ENCODE results near the gene RNF31. TPM values are rescaled to one million over a fixed set of nuclear protein-coding genes. Genes with fewer than 3 reads are reported as not detected.

RNF31 gene
- total and polyA plus RNA-seq, 2 of the 13 experiments (the other 11 are each of a cell fraction or from before 2014, with no cell fraction given) = 48.2 to 86.8 TPM

DNA sequence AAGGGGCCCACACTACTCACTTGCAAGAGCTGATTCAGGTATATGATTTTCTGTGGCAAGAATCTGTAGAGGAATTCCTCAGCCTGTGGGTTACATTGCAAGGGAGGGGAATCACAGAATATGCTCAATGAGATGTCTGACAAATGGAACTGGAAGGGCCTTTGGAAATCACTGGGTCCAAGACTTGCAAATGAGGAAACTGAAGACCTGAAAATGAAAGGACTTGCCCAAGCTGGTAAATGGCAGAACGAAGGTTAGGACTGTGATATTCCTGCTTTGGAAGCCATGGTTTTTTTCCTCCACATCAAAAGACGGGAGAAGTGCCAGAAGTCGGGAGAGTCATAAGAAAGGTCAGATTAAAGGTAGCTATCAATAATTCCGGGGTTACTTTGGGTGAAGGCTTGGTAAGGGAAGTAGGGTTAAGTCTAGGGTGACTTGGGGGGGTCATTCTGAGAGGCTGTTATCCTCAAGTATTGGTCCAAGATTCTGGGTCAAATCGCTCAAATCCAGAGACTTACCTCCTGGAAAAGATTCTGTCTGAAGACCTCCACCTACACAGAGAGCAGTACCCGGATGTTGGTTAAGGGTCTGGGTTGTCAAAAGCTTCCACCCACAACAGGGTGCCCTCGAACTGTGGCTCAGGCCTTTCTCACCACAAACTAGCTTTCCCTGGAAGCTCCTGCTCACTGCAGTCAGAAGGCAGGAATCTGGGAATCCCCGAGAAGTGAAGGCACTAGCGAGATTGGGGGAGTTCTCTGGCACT, 1.4 kb upstream of the RNF31 start (continued):
- TF ChIP-seq, protein P1, sequence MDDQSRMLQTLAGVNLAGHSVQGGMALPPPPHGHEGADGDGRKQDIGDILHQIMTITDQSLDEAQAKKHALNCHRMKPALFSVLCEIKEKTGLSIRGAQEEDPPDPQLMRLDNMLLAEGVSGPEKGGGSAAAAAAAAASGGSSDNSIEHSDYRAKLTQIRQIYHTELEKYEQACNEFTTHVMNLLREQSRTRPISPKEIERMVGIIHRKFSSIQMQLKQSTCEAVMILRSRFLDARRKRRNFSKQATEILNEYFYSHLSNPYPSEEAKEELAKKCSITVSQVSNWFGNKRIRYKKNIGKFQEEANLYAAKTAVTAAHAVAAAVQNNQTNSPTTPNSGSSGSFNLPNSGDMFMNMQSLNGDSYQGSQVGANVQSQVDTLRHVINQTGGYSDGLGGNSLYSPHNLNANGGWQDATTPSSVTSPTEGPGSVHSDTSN (CRISPR knock-in tag; IDR thresholded peaks at IDR 0.05; ENCODE audit: borderline replicate concordance) = no peak
- TF ChIP-seq ZNF552 (CRISPR knock-in tag; IDR thresholded peaks at IDR 0.05; ENCODE audit: borderline replicate concordance) (0 out of 2 replicates have a peak, but pooled peaks have one; percentile 80), ZNF512B (CRISPR knock-in tag; IDR thresholded peaks at IDR 0.05; ENCODE audit: borderline replicate concordance) (no peak), GTF2F1 (IDR thresholded peaks at IDR 0.05; ENCODE audit: low read length) (no peak), SPEN (CRISPR knock-in tag; IDR thresholded peaks at IDR 0.05; ENCODE audit: low read depth) (no peak), MBD4 (IDR thresholded peaks at IDR 0.05; ENCODE audit: borderline replicate concordance, low read length) (no peak), ATM (IDR thresholded peaks at IDR 0.05; ENCODE audit: borderline replicate concordance) (no peak), TEAD2 (CRISPR knock-in tag; IDR thresholded peaks at IDR 0.05) (no peak), ZNF543 (CRISPR knock-in tag; IDR thresholded peaks at IDR 0.05) (0 out of 2 replicates have a peak, but pooled peaks have one; percentile 15), BORCS8-MEF2B (CRISPR knock-in tag; IDR thresholded peaks at IDR 0.05) (no peak), SNAPC2 (CRISPR knock-in tag; IDR thresholded peaks at IDR 0.05) (no peak)
- TF ChIP-seq, protein P2, sequence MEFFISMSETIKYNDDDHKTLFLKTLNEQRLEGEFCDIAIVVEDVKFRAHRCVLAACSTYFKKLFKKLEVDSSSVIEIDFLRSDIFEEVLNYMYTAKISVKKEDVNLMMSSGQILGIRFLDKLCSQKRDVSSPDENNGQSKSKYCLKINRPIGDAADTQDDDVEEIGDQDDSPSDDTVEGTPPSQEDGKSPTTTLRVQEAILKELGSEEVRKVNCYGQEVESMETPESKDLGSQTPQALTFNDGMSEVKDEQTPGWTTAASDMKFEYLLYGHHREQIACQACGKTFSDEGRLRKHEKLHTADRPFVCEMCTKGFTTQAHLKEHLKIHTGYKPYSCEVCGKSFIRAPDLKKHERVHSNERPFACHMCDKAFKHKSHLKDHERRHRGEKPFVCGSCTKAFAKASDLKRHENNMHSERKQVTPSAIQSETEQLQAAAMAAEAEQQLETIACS (CRISPR knock-in tag; IDR thresholded peaks at IDR 0.05) = no peak
- TF ChIP-seq, protein P3, sequence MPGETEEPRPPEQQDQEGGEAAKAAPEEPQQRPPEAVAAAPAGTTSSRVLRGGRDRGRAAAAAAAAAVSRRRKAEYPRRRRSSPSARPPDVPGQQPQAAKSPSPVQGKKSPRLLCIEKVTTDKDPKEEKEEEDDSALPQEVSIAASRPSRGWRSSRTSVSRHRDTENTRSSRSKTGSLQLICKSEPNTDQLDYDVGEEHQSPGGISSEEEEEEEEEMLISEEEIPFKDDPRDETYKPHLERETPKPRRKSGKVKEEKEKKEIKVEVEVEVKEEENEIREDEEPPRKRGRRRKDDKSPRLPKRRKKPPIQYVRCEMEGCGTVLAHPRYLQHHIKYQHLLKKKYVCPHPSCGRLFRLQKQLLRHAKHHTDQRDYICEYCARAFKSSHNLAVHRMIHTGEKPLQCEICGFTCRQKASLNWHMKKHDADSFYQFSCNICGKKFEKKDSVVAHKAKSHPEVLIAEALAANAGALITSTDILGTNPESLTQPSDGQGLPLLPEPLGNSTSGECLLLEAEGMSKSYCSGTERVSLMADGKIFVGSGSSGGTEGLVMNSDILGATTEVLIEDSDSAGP (CRISPR knock-in tag; IDR thresholded peaks at IDR 0.05; ENCODE audit: borderline replicate concordance) = no peak
- TF ChIP-seq, protein P4, sequence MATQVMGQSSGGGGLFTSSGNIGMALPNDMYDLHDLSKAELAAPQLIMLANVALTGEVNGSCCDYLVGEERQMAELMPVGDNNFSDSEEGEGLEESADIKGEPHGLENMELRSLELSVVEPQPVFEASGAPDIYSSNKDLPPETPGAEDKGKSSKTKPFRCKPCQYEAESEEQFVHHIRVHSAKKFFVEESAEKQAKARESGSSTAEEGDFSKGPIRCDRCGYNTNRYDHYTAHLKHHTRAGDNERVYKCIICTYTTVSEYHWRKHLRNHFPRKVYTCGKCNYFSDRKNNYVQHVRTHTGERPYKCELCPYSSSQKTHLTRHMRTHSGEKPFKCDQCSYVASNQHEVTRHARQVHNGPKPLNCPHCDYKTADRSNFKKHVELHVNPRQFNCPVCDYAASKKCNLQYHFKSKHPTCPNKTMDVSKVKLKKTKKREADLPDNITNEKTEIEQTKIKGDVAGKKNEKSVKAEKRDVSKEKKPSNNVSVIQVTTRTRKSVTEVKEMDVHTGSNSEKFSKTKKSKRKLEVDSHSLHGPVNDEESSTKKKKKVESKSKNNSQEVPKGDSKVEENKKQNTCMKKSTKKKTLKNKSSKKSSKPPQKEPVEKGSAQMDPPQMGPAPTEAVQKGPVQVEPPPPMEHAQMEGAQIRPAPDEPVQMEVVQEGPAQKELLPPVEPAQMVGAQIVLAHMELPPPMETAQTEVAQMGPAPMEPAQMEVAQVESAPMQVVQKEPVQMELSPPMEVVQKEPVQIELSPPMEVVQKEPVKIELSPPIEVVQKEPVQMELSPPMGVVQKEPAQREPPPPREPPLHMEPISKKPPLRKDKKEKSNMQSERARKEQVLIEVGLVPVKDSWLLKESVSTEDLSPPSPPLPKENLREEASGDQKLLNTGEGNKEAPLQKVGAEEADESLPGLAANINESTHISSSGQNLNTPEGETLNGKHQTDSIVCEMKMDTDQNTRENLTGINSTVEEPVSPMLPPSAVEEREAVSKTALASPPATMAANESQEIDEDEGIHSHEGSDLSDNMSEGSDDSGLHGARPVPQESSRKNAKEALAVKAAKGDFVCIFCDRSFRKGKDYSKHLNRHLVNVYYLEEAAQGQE (IDR thresholded peaks at IDR 0.05; ENCODE audit: borderline replicate concordance in 1 of 2, low read depth in 1 of 2, low read length in 2 of 2) = no peak
- TF ChIP-seq, protein P5, sequence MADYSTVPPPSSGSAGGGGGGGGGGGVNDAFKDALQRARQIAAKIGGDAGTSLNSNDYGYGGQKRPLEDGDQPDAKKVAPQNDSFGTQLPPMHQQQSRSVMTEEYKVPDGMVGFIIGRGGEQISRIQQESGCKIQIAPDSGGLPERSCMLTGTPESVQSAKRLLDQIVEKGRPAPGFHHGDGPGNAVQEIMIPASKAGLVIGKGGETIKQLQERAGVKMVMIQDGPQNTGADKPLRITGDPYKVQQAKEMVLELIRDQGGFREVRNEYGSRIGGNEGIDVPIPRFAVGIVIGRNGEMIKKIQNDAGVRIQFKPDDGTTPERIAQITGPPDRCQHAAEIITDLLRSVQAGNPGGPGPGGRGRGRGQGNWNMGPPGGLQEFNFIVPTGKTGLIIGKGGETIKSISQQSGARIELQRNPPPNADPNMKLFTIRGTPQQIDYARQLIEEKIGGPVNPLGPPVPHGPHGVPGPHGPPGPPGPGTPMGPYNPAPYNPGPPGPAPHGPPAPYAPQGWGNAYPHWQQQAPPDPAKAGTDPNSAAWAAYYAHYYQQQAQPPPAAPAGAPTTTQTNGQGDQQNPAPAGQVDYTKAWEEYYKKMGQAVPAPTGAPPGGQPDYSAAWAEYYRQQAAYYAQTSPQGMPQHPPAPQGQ (CRISPR knock-in tag; IDR thresholded peaks at IDR 0.05; ENCODE audit: borderline replicate concordance) = no peak; the same call in 1 of the 2 replicates

Data from HepG2 (cell line).